Activated CD8-positive, alpha-beta memory T cell treated with anti-CD3 and anti-CD28 coated beads for 1 hour (primary cell): ENCODE data around the gene TRPV3.
"Not testable (repeated sequence)": the region's sequence is repeated elsewhere in the genome, so short reads cannot be mapped to it uniquely, and the experiment has no call there.

Experiments used
- DNase-seq, 2 donors: peaks; one replicate each; pipeline ENCODE4 v3.0.0-alpha.2; 2020; ENCODE audit warnings: low read depth in 1 of 2; ENCODE audit errors: extremely low read depth in 1 of 2

Gene TRPV3

GRCh38 chr17:3475812-3476610 is 81.6 kb downstream of the TRPV3 start, which contains the start of gene ASPA:
TSS of gene ASPA (plus strand) at chr17:3475997. CDS start at chr17:3476160, 163 bp downstream.
- no peak for DNase-seq

GRCh38 chr17:3475251-3475685 is 82.3 kb downstream of the TRPV3 start:
- DNase-seq = no peak

DNA sequence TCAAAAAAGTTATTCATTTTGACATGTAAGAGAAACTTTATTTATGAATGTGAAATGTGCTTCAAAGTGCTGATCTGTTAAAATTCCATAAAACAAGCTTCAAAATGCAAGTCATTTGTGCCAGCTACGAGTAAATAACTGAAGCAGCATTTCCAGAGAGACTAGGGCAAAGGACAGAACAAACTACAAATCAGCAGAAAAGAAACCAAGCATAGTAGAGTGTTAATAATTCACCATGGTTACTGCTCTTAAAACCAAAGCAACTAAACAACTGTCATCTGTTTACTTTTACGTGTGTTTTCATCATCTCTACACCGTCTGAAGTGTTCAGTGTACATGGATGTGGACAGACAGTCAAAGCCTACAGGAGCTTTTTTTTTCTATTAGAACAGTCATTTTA is 83.4 kb downstream of the TRPV3 start:
- no peak for DNase-seq

GRCh38 chr17:3472137-3472536 is 85.5 kb downstream of the TRPV3 start:
- no peak for DNase-seq

DNA sequence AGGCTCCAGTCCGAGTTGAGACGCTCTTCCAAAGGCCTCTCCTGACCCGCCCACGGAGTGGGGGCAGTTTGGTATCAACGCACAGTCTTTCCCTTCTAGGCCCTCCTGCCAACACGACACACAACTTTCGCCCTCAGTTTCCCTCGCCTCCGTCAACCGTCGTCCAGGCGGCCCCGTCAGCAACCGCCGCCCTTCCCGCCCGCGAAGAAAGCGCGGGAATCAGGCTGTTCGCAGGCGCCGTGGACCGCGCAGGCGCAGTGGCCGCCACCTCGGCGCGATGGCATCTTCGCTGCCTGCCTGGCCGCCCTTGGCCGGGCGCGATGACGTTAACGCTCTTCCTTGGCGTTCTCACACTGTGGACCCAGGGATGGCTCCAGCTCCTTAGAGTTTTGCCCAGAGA is 86.0 kb downstream of the TRPV3 start, which contains the start of gene SPATA22:
SPATA22 (minus strand) TSS at position 221 of the 400 bp plus-strand sequence. CDS start 2,494 bp downstream, outside the sequence.
- no peak for DNase-seq

- no peak for DNase-seq
These were observed 88.1 kb downstream of the TRPV3 start for GRCh38 chr17:3469529-3469928.

GRCh38 chr17:3466355-3466754 is 91.3 kb downstream of the TRPV3 start:
- not testable (repeated sequence) for DNase-seq
